Body of pancreas (tissue), 4 donors: ENCODE results near the gene LYPD3.

Experiments used
- POLR2A ChIP-seq, 3 donors: fragments of 450-650 bp; IDR thresholded peaks; one replicate each; pipeline ENCODE4 v1.6.1; 2016; ENCODE audit warnings: antibody characterized with exemption in 3 of 3, mild to moderate bottlenecking in 2 of 3
- TF ChIP-seq, protein P1 (sequence below), 7 experiments: fragments of 450-650 bp in 4 of 7; fragments of 200-600 bp in 3 of 7; sonication (generic) in 3 of 7; IDR thresholded peaks; one replicate each; pipeline ENCODE4 v1.5.1; 2016 to 2019; ENCODE audit warnings: antibody characterized with exemption in 7 of 7

DNA sequence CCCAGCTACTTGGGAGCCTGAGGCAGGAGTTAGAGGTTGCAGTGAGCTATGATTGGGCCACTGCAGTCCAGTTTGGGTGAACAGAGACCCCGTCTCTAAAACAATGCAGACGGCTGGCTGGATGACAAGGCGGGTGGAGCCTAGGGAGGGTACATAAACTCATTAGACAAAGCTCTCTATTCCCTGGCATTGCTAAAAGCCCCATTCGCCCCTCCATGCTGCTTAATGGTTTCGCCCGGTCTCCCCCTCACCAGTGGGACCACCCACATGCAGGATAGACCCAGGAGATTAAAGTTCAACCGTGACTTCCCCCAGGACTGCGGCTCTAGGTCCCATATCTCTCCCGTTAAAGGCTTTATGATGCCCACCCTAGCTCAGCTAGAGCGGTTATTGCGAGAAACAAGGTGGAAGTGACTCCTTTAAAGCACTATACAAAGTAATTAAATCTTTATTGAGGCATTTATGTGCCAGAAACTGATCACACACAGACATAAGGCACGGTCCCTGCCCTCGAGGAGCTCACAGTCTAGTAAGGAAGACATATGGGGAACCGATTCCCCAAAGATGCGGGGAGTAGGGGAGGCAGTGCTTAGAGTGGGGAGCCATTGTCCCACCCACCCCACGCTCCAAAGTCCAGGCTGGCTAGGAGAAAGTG is 4.9 kb downstream of the LYPD3 start:
- TF ChIP-seq, protein P1, sequence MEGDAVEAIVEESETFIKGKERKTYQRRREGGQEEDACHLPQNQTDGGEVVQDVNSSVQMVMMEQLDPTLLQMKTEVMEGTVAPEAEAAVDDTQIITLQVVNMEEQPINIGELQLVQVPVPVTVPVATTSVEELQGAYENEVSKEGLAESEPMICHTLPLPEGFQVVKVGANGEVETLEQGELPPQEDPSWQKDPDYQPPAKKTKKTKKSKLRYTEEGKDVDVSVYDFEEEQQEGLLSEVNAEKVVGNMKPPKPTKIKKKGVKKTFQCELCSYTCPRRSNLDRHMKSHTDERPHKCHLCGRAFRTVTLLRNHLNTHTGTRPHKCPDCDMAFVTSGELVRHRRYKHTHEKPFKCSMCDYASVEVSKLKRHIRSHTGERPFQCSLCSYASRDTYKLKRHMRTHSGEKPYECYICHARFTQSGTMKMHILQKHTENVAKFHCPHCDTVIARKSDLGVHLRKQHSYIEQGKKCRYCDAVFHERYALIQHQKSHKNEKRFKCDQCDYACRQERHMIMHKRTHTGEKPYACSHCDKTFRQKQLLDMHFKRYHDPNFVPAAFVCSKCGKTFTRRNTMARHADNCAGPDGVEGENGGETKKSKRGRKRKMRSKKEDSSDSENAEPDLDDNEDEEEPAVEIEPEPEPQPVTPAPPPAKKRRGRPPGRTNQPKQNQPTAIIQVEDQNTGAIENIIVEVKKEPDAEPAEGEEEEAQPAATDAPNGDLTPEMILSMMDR (IDR thresholded peaks at IDR 0.05): no peak
- TF ChIP-seq POLR2A (IDR thresholded peaks at IDR 0.05): no peak
